Endothelial cell (in vitro differentiated cells): Measurements from ENCODE around the gene ZMPSTE24. TPM values are rescaled to one million over a fixed set of nuclear protein-coding genes. Genes with fewer than 3 reads are reported as not detected.
"Not testable (repeated sequence)": the region's sequence is repeated elsewhere in the genome, so short reads cannot be mapped to it uniquely, and the experiment has no call there.

Experiments
- DNase-seq: peaks from one replicate; pipeline ENCODE4 v3.0.0; 2021; ENCODE audit warnings: low spot score
- H3K27ac Mint-ChIP-seq: one replicate; pipeline ENCODE4 v1.8.0; 2021; ENCODE audit warnings: mixed read lengths, inconsistent platforms; ENCODE audit not compliant: unreplicated experiment
- H3K27me3 Mint-ChIP-seq: one replicate; pipeline ENCODE4 v1.8.0; 2021; ENCODE audit warnings: mild to moderate bottlenecking, moderate library complexity, mixed read lengths, inconsistent platforms; ENCODE audit not compliant: unreplicated experiment
- H3K36me3 Mint-ChIP-seq: one replicate; pipeline ENCODE4 v1.8.0; 2021; ENCODE audit warnings: mild to moderate bottlenecking, low read depth, mixed read lengths, inconsistent platforms; ENCODE audit not compliant: unreplicated experiment
- H3K4me1 Mint-ChIP-seq: one replicate; pipeline ENCODE4 v1.8.0; 2021; ENCODE audit warnings: mild to moderate bottlenecking, mixed read lengths, inconsistent platforms; ENCODE audit not compliant: unreplicated experiment
- H3K4me3 Mint-ChIP-seq: one replicate; pipeline ENCODE4 v1.8.0; 2021; ENCODE audit warnings: mild to moderate bottlenecking, mixed read lengths, inconsistent platforms; ENCODE audit not compliant: unreplicated experiment
- H3K9me3 Mint-ChIP-seq: one replicate; pipeline ENCODE4 v1.8.0; 2021; ENCODE audit warnings: mixed read lengths, inconsistent platforms; ENCODE audit not compliant: unreplicated experiment
- CTCF ChIP-seq: fragments of 200-600 bp; sonication (generic); IDR thresholded peaks from one replicate; pipeline ENCODE4 v1.5.0; 2021; ENCODE audit warnings: antibody characterized with exemption; ENCODE audit not compliant: unreplicated experiment
- long read RNA-seq: library from polyadenylated mRNA; unstranded; transcript quantifications from one replicate; pipeline ENCODE4 v2.0.0, GENCODE V29; 2020; ENCODE audit not compliant: unreplicated experiment
- total RNA-seq: library from RNA; stranded (reverse); fragmentation: NEBNext Ultra II Directional; extraction: Animal tissue kit (Norgen Biotek cat#: 25700); gene quantifications from one replicate; pipeline ENCODE4 v1.2.1, GENCODE V29; 2021; ENCODE audit not compliant: unreplicated experiment

The ZMPSTE24 gene
- total RNA-seq = 32.9 TPM
- long read RNA-seq, transcript ZMPSTE24-201 (10 exons, 3,108 nt) = major isoform, 23 of 32 reads
- long read RNA-seq, partial matches to known transcripts = 4 of 32 reads
- long read RNA-seq, other reads (novel, unspliced or antisense) = 5 of 32 reads

GRCh38 chr1:40257688-40258444 lies at the start of gene ZMPSTE24:
Gene ZMPSTE24, plus strand, starts transcription at chr1:40258236. Its CDS starts 36 bp downstream, at chr1:40258272.
- no peak for TF ChIP-seq CTCF
- H3K4me3 Mint-ChIP-seq = peak within 1 kb of the TSS; percentile 97
- peaks cover 6% of the 10 kb centered on the region for H3K4me1 Mint-ChIP-seq
- H3K27me3 Mint-ChIP-seq = peaks cover 17% of the 10 kb centered on the region
- peak; percentile 94 for DNase-seq
- H3K27ac Mint-ChIP-seq = peak within 1 kb of the TSS; percentile 99
- no peaks in the 10 kb centered on the region for H3K9me3 Mint-ChIP-seq
- H3K36me3 Mint-ChIP-seq = peaks cover 22% of the 10 kb centered on the region

DNA sequence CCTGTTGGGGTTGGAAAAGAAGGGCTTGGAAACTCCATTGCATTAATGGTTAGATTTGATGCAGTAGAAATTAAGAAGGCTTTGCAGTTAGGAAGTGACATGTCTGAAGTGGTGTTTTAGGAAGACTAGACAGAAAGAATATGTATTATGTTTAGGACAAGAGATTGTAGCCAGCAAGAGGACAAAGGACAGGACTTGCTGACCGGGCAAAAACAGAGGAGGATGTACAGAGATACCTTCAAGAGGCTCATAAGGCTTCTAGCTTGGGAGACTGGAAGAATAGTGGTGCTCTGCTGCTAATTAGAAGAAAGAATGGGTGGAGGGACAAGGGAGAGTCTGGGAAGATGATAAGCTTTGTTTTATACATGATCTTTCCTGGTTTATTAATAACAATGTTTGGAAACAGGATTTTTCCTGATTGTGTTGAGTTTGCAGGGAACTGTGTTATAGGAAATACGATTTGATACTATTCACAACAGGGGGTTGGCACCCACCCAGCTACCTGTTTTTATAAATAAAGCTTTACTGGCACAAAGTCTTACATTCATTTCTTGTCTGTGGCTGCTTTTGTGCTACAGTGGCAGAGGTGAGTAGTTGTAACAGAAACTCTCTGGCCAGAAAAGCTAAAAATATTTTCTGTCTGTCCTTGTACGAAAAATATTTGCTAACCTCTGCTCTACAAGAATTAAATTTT lies 47.4 kb upstream of the ZMPSTE24 start:
- Mint-ChIP-seq H3K9me3 (no peaks in the 10 kb centered on the region), H3K27me3 (no peaks in the 10 kb centered on the region), H3K36me3 (peaks cover 10% of the 10 kb centered on the region), H3K27ac (no peak overlapping the region), H3K4me3 (no peak overlapping the region), H3K4me1 (no peaks in the 10 kb centered on the region)
- DNase-seq = no peak
- TF ChIP-seq CTCF = no peak

GRCh38 chr1:40218333-40218732 lies 39.7 kb upstream of the ZMPSTE24 start:
- no peak for DNase-seq
- H3K27ac Mint-ChIP-seq = no peak overlapping the region
- no peak for TF ChIP-seq CTCF
- H3K9me3 Mint-ChIP-seq = no peaks in the 10 kb centered on the region
- H3K4me1 Mint-ChIP-seq = no peaks in the 10 kb centered on the region
- H3K27me3 Mint-ChIP-seq = peaks cover 1% of the 10 kb centered on the region
- no peak overlapping the region for H3K4me3 Mint-ChIP-seq
- peaks cover 6% of the 10 kb centered on the region for H3K36me3 Mint-ChIP-seq

DNA sequence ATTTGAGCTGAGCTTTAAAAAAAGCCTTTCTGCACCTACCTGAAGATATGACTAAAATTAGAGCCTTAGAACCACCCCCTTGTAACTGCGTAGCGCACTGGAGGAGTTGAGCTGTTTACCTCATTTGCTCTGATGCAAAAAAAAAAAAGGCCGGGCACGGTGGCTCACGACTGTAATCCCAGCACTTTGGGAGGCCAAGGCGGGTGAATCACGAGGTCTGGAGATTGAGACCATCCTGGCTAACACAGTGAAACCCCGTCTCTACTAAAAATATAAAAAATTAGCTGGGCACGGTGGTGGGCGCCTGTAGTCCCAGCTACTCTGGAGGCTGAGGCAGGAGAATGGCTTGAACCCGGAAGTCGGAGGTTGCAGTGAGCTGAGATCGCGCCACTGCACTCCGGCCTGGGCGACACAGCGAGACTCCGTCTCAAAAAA lies 36.5 kb upstream of the ZMPSTE24 start:
- H3K27me3 Mint-ChIP-seq, H3K27ac Mint-ChIP-seq, H3K9me3 Mint-ChIP-seq: not testable (repeated sequence)

GRCh38 chr1:40221977-40222772 lies 35.9 kb upstream of the ZMPSTE24 start:
- no peak for TF ChIP-seq CTCF
- H3K27me3 Mint-ChIP-seq = peaks cover 1% of the 10 kb centered on the region
- H3K4me1 Mint-ChIP-seq = no peaks in the 10 kb centered on the region
- no peak overlapping the region for H3K27ac Mint-ChIP-seq
- H3K4me3 Mint-ChIP-seq = no peak overlapping the region
- DNase-seq = no peak
- no peaks in the 10 kb centered on the region for H3K9me3 Mint-ChIP-seq
- peaks cover 6% of the 10 kb centered on the region for H3K36me3 Mint-ChIP-seq

More for the DNA sequence above, 36.5 kb upstream of the ZMPSTE24 start:
- H3K4me1 Mint-ChIP-seq, DNase-seq, H3K36me3 Mint-ChIP-seq, H3K4me3 Mint-ChIP-seq: not testable (repeated sequence)
